Ramos (cell line): ENCODE results near the gene NCBP3.
"Not testable (repeated sequence)": the region's sequence is repeated elsewhere in the genome, so short reads cannot be mapped to it uniquely, and the experiment has no call there.

Experiments used
- in situ Hi-C: fragments of 300-500 bp; cut with MboI; formaldehyde crosslinking; loops from one replicate; pipeline ENCODE4 v1.14.3; 2022; ENCODE audit warnings: low sequenced_read_pairs; ENCODE audit not compliant: unreplicated experiment

Gene NCBP3

GRCh38 chr17:3884188-3884587, 38.1 kb upstream of the NCBP3 start:
- in situ Hi-C loops, result no loop called here

- in situ Hi-C loops, result no loop called here
These were observed 36.2 kb upstream of the NCBP3 start for GRCh38 chr17:3882276-3882675.

- in situ Hi-C loops, result no loop called here
These were observed 34.9 kb upstream of the NCBP3 start for GRCh38 chr17:3880983-3881382.

GRCh38 chr17:3879591-3880417, 33.8 kb upstream of the NCBP3 start:
- in situ Hi-C loops, result no loop called here

GRCh38 chr17:3879186-3879585, 33.1 kb upstream of the NCBP3 start:
- in situ Hi-C loops, result no loop called here

GRCh38 chr17:3877220-3877619, 31.2 kb upstream of the NCBP3 start:
- in situ Hi-C loops, result no loop called here

GRCh38 chr17:3875317-3875716, 29.3 kb upstream of the NCBP3 start:
- in situ Hi-C loops, result no loop called here

- in situ Hi-C loops, result no loop called here
These were observed 27.8 kb upstream of the NCBP3 start for GRCh38 chr17:3873862-3874261.

- in situ Hi-C loops, result no loop called here
These were observed 24.8 kb upstream of the NCBP3 start for GRCh38 chr17:3870871-3871306.

GRCh38 chr17:3867606-3868005, 21.6 kb upstream of the NCBP3 start:
- in situ Hi-C loops, result loop anchor here (10.0 kb wide), 1 partner anchor 147 kb away; no protein-coding TSS in a partner anchor

- in situ Hi-C loops, result loop anchor here (10.0 kb wide), 1 partner anchor 148 kb away; no protein-coding TSS in a partner anchor
These were observed 21.1 kb upstream of the NCBP3 start for GRCh38 chr17:3867106-3867505.

GRCh38 chr17:3866276-3866675, 20.2 kb upstream of the NCBP3 start:
- in situ Hi-C loops, result loop anchor here (10.0 kb wide), 1 partner anchor 149 kb away; no protein-coding TSS in a partner anchor

- in situ Hi-C loops, result loop anchor here (10.0 kb wide), 1 partner anchor 150 kb away; no protein-coding TSS in a partner anchor
These were observed 19.1 kb upstream of the NCBP3 start for GRCh38 chr17:3865176-3865575.

GRCh38 chr17:3864534-3864933, 18.5 kb upstream of the NCBP3 start:
- in situ Hi-C loops, result loop anchor here (10.0 kb wide), 1 partner anchor 150 kb away; no protein-coding TSS in a partner anchor

- in situ Hi-C loops, result loop anchor here (10.0 kb wide), 1 partner anchor 153 kb away; no protein-coding TSS in a partner anchor
These were observed 16.0 kb upstream of the NCBP3 start for GRCh38 chr17:3861761-3862681.

GRCh38 chr17:3860939-3861700, 15.1 kb upstream of the NCBP3 start:
- in situ Hi-C loops, result loop anchor here (10.0 kb wide), 1 partner anchor 154 kb away; no protein-coding TSS in a partner anchor

GRCh38 chr17:3859940-3860339, 13.9 kb upstream of the NCBP3 start:
- in situ Hi-C loops, result loop anchor here (10.0 kb wide), 1 partner anchor 155 kb away; no protein-coding TSS in a partner anchor

- in situ Hi-C loops, result no loop called here
These were observed 11.4 kb upstream of the NCBP3 start for GRCh38 chr17:3857261-3858105.

- in situ Hi-C loops, result not testable (repeated sequence)
These were observed 8.2 kb upstream of the NCBP3 start for GRCh38 chr17:3854204-3854603.
